Immature natural killer cell (primary cell): ENCODE measurements around the gene PDGFB. TPM values are rescaled to one million over a fixed set of nuclear protein-coding genes. Genes with fewer than 3 reads are reported as not detected.

Source experiments
- DNase-seq, 3 donors: peaks; one replicate each; pipeline ENCODE4 v3.0.0; 2022; ENCODE audit warnings: mixed read lengths in 1 of 3
- H3K27ac Mint-ChIP-seq, 6 donors: one replicate each; pipeline ENCODE4 v1.8.0; 2020; ENCODE audit warnings: mixed read lengths in 6 of 6, mild to moderate bottlenecking in 5 of 6, inconsistent platforms in 4 of 6, moderate library complexity in 3 of 6
- H3K27me3 Mint-ChIP-seq, 3 donors: one replicate each; pipeline ENCODE4 v1.8.0; 2020 to 2021; ENCODE audit warnings: low read depth in 3 of 3, mild to moderate bottlenecking in 3 of 3, mixed read lengths in 3 of 3, moderate library complexity in 3 of 3, inconsistent platforms in 1 of 3
- H3K36me3 Mint-ChIP-seq, 3 donors: one replicate each; pipeline ENCODE4 v1.8.0; 2020; ENCODE audit warnings: mixed read lengths in 3 of 3, inconsistent platforms in 2 of 3, mild to moderate bottlenecking in 2 of 3
- H3K4me1 Mint-ChIP-seq, 2 donors: one replicate each; pipeline ENCODE4 v1.8.0; 2020; ENCODE audit warnings: inconsistent platforms in 2 of 2, mild to moderate bottlenecking in 2 of 2, mixed read lengths in 2 of 2, moderate library complexity in 1 of 2
- H3K4me3 Mint-ChIP-seq, 5 donors: one replicate each; pipeline ENCODE4 v1.8.0; 2020; ENCODE audit warnings: mild to moderate bottlenecking in 5 of 5, mixed read lengths in 5 of 5, inconsistent platforms in 3 of 5, moderate library complexity in 3 of 5
- H3K9me3 Mint-ChIP-seq, 6 donors: one replicate each; pipeline ENCODE4 v1.8.0; 2020; ENCODE audit warnings: mild to moderate bottlenecking in 6 of 6, mixed read lengths in 6 of 6, inconsistent platforms in 4 of 6, moderate library complexity in 3 of 6
- polyA plus RNA-seq, 3 donors: library from polyadenylated mRNA; unstranded; fragments of 300-500 nt; fragmentation: Illumina TruSeq; gene quantifications; one replicate each; pipeline ENCODE4 v1.2.3, GENCODE V29; 2021

PDGFB gene
- polyA plus RNA-seq, 3 donors from 2014 or later: 0.58 to 0.61 TPM; not detected in 1

DNA sequence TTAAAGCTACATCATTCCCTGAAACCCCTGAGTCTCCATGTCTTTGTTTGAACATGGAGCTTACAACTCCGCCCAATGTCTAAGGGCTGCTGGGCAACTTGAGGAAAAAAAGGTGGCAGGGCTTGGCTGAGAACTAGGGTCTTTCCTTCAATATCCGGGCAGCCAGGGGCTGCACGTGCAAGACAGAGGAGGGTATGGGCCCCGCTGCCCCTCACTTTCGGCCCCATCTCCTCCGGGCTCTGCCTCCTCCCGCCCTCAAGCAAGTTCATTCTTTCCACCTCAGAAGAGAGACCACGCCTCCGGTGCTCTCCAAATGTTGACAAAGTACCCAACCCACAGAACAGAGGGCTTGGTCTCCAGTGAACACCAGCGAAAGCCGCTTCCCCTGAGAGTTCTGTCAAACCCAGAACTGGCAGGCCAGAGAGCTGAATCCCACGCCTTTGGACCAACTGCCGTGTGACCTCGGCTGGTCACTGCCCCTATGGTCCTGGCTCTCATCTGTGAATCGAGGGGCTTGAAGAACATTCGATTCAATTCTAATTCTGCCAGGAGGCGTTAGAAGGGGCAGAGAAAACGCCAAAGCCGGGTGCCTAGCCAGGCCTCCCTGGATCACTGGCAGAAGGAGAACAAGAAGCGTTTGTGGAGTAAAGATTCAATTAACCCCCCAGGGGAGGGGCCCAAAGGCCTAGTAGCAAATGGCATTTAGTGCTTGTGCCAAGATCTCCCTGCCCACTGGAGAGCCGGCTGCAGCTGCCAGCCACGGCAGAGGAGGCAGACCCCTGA, 7.3 kb downstream of the PDGFB start:
- Mint-ChIP-seq H3K27ac (peak overlapping the region in 2 of 6 donors; percentile 34 to 49), H3K4me3 (peak overlapping the region; percentile 46 to 83 (median 64)), H3K4me1 (peaks cover 53 to 59% of the 10 kb centered on the region in 2 donors), H3K9me3 (no peaks in the 10 kb centered on the region), H3K36me3 (no peaks in the 10 kb centered on the region), H3K27me3 (peaks cover 26 to 40% (median 32%) of the 10 kb centered on the region in 3 donors)
- DNase-seq: no peak

DNA sequence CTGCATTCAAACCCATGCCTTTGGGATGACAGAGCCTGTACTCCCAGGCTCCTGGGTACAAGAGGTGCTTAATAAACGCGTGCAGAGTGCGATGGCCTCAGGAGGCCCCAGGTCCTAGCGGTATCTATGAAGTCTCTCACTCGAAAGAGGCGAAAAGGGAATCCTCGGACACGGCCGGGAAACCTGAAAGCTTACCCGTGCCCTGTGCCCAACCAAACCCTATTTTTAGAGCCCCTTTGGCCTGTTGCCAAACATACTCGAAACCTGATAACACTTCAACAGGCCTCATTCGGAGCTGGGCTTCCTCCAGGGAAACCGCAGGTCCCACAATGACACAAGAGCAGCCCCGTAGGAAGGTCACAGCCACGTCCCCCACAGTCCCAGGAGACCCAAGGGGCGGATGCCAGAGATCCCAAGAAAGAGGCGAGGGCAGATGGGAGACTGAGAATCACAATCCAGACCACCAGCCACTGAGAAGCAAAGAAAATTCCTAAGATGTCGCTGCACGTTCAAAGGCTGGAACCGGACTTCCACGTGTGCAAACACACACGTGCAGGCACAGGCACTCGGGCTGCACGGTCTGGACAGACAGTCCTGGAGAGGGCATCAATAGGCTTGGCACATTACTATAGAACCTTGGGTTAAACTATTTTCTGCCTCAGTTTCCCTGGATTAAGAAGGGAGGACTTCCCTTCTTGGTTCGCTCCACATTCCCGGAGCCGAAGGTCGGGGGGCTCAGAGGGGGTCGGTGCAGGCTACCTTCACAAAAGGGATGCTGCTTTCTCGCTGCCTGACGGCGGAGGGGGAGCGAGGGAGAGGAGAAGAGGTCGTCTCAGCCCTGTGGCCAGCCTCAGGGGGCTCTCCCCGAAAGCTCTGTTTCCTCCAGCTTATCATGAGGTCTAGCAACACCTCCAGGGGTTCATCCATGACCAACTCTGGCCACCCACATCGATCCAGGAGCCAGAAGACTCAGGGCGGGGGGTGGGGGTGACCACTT, 8.2 kb downstream of the PDGFB start:
- peaks cover 50 to 56% of the 10 kb centered on the region in 2 donors for H3K4me1 Mint-ChIP-seq
- H3K27me3 Mint-ChIP-seq: peaks cover 24 to 44% (median 30%) of the 10 kb centered on the region in 3 donors
- H3K9me3 Mint-ChIP-seq: no peaks in the 10 kb centered on the region
- peak; percentile 81 to 82 (median 82) for DNase-seq
- H3K27ac Mint-ChIP-seq: peak overlapping the region in 5 of 6 donors; percentile 40 to 92 (median 68)
- H3K4me3 Mint-ChIP-seq: peak overlapping the region; percentile 65 to 84 (median 80)
- peaks cover 0 to 3% (median 0%) of the 10 kb centered on the region in 3 donors for H3K36me3 Mint-ChIP-seq

DNA sequence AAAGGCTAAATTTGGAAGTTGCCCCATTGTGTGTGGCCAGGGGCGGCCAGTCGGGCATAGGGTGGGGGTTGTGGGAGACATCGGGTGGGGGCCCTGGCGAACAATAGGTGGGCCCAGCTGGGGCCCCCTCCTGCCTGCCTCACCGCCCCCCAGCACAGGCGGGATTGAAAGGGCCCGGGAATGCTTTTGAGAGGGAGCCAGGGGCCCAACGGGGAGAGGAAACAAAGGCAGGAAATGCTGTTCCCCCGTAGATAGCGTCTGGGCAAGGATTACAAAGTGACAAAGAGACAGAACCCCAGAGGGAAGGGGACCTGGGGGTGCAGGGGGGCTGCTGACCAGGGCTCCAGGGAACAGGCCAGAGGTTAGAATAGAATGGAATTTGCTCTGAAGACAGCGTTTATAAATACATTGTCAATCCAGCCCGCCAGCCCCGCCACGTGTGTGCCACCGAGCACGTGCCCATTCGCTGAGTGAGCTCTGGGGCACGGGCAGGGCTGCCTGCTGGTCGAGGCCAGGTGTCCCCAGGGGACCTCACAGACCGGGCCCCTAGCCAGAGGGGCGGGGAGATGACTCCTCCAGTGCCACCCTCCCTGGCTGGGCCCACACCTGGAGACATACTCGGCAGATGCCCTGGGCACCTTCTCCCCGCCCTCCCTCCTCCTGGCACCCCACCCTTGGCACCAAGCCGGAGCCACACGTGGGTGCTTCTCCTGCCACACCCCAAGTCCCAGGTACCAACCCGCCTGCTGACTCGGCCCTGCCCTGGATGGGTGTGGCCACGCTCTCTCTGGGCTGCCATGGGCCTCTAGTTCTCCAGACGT, 9.7 kb downstream of the PDGFB start:
- Mint-ChIP-seq H3K27me3 (peaks cover 21 to 38% (median 26%) of the 10 kb centered on the region in 3 donors), H3K4me1 (peaks cover 42 to 49% of the 10 kb centered on the region in 2 donors), H3K27ac (peak overlapping the region in 1 of 6 donors; percentile 76), H3K4me3 (peak overlapping the region in 4 of 5 donors; percentile 33 to 84 (median 82)), H3K9me3 (no peaks in the 10 kb centered on the region), H3K36me3 (peaks cover 0 to 3% (median 0%) of the 10 kb centered on the region in 3 donors)
- DNase-seq: no peak

DNA sequence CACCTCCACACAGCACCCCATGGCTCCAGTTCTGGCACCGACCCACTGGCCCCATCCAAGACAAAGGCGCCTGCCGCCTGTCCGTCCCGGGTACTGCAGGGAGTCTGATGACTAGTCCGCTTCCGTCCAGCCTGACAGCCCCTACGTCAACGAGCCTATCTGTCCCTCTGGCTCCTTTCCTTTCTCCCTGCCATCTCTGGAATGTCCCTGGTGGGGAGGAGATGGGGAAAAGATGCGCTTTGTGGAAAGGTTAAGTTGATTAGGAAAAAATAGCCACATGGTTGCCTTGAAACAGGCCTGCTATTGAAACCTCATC, 10.4 kb downstream of the PDGFB start:
- no peaks in the 10 kb centered on the region for H3K9me3 Mint-ChIP-seq
- peaks cover 42 to 47% of the 10 kb centered on the region in 2 donors for H3K4me1 Mint-ChIP-seq
- peak overlapping the region in 2 of 5 donors; percentile 14 to 21 for H3K4me3 Mint-ChIP-seq
- no peak for DNase-seq
- H3K27me3 Mint-ChIP-seq: peaks cover 21 to 38% (median 29%) of the 10 kb centered on the region in 3 donors
- no peak overlapping the region for H3K27ac Mint-ChIP-seq
- peaks cover 0 to 3% (median 0%) of the 10 kb centered on the region in 3 donors for H3K36me3 Mint-ChIP-seq

DNA sequence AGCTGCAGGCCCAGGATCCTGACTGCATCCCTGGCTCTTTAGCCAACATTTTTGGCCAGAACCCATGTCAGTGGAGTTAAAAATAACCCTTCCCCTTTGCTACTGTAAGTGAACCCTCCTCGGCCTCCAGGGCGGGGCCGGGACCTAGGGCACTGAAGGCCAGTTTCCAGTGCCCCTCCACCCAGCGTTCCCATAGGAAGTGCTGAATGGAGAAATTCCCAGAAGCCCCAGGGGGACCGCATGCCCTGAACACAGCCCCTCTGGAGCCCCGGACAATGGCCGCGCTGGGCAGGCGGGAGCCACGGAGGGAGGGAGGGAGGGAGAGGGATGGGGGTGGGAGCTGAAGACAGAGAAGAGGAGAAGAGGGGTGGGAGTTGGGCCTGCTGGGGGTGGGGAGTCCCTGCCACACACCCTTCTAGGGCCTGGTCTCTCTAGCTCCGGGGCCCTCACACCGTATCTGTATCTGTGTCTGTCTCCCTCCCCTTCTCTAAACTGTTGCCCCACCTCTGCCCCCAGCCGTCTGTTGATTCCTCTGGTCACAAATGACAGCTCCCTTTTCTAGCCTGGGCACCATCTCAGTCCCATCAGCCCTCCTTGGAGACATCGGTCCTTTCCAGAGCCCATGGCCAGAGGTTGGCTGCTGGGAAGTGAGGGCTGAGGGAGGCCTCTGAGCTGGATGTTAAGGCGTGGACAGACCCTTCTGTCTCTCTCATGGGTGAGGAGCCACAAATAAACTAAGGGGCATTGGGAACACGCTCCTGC, 10.9 kb downstream of the PDGFB start:
- Mint-ChIP-seq H3K4me1 (peaks cover 41 to 47% of the 10 kb centered on the region in 2 donors), H3K4me3 (no peak overlapping the region), H3K27ac (no peak overlapping the region), H3K27me3 (peaks cover 25 to 41% (median 31%) of the 10 kb centered on the region in 3 donors), H3K36me3 (peaks cover 0 to 3% (median 0%) of the 10 kb centered on the region in 3 donors), H3K9me3 (no peaks in the 10 kb centered on the region)
- DNase-seq: no peak

DNA sequence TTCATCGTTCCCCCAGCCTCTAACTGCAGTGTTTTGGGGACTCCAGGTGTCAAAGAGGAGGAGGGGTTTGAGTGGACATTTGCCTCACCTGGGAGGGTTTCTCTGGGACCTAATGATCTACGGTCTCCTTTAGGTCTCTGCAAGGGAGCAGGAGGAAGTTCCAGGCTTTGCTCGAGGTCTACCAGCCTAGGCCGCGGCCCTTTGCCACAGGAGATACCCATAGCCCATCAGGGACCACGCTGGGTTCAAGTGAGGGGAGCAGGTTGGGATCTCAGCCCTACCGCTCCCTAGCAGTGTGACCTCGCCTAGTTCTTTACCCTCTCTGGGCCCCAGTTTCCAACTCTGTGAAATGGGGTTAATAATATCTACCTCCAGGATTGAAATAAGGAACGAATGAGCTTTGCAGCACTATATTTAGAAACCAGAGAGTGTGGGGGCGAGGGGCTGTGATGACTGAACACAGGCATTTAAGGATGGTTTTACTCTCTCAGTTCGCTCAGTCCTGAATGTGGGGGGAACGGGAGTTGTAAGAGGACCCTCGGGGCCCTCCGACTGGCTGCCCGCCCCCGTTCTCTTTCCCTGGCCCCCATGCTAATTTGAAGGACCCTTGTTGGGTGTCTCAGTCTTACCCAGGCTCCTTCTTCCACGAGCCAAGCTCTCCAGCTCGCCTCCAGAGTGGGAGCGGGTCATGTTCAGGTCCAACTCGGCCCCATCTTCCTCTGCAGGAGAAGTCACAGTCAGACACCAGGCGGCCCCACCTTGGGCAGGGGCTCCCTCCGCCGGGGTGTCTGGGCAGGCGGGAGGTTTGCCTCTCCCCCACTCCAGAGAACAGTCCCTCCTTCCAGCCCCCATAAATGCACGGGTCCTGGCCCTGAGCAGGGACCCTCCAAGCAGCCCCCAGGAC, 11.7 kb downstream of the PDGFB start:
- H3K4me1 Mint-ChIP-seq: peaks cover 39 to 42% of the 10 kb centered on the region in 2 donors
- peaks cover 26 to 41% (median 31%) of the 10 kb centered on the region in 3 donors for H3K27me3 Mint-ChIP-seq
- peaks cover 0 to 3% (median 0%) of the 10 kb centered on the region in 3 donors for H3K36me3 Mint-ChIP-seq
- no peak overlapping the region for H3K27ac Mint-ChIP-seq
- H3K4me3 Mint-ChIP-seq: no peak overlapping the region
- no peaks in the 10 kb centered on the region for H3K9me3 Mint-ChIP-seq
- DNase-seq: no peak

DNA sequence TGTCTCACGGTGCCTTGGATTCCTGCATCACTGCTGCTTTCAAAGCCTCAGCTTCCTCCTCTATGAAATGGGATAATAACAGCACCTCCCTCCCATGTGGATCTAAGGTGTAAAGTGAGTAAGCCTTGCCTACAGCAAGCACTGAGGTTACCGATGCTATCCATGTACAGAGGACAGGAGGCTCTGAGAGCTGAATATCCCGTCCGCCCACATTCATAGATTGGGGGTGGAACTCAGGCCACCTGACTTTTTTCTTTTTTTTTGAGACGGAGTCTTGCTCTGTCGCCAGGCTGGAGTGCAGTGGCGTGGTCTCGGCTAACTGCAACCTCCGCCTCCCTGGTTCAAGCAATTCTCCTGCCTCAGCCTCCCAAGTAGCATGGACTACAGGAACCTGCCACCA, 12.5 kb downstream of the PDGFB start:
- peaks cover 23 to 35% (median 31%) of the 10 kb centered on the region in 3 donors for H3K27me3 Mint-ChIP-seq
- no peak for DNase-seq
- H3K27ac Mint-ChIP-seq: no peak overlapping the region
- H3K4me3 Mint-ChIP-seq: no peak overlapping the region
- H3K36me3 Mint-ChIP-seq: peaks cover 0 to 3% (median 0%) of the 10 kb centered on the region in 3 donors
- no peaks in the 10 kb centered on the region for H3K9me3 Mint-ChIP-seq
- peaks cover 33 to 34% of the 10 kb centered on the region in 2 donors for H3K4me1 Mint-ChIP-seq

DNA sequence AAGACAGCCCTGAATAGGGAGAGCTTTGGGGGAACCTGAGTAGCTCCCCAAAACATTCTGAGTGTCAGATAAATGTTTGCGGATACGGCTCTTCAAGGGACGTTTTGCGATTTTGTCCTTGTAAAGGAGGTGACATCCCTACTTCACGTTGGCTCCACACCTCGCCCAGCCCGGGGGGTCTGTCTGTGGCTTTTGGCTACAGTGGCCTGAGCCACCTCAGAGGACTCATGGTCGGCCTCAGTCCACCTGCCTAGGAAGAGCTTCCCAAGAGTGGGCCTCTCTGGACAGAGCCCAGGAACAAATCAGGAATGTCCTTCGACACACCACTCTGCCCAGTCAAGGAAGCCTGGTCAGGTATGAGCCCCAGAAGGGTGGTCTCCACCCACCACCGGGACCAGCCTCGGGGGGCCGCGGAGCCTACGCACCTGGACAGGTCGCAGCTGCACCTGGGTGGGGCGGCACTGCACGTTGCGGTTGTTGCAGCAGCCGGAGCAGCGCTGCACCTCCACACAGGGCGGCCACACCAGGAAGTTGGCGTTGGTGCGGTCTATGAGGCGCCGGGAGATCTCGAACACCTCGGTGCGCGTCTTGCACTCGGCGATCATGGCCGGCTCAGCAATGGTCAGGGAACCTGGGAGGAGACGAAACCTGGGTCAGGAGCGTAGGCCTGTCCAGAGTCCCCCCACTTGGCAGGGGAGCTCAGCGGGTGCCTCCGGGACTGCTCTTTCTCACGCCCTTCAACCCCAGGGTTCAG, 13.4 kb downstream of the PDGFB start:
- Mint-ChIP-seq H3K4me1 (peaks cover 24 to 25% of the 10 kb centered on the region in 2 donors), H3K4me3 (no peak overlapping the region), H3K27ac (no peak overlapping the region), H3K36me3 (peaks cover 0 to 3% (median 0%) of the 10 kb centered on the region in 3 donors), H3K9me3 (no peaks in the 10 kb centered on the region), H3K27me3 (peaks cover 19 to 30% (median 25%) of the 10 kb centered on the region in 3 donors)
- no peak for DNase-seq

DNA sequence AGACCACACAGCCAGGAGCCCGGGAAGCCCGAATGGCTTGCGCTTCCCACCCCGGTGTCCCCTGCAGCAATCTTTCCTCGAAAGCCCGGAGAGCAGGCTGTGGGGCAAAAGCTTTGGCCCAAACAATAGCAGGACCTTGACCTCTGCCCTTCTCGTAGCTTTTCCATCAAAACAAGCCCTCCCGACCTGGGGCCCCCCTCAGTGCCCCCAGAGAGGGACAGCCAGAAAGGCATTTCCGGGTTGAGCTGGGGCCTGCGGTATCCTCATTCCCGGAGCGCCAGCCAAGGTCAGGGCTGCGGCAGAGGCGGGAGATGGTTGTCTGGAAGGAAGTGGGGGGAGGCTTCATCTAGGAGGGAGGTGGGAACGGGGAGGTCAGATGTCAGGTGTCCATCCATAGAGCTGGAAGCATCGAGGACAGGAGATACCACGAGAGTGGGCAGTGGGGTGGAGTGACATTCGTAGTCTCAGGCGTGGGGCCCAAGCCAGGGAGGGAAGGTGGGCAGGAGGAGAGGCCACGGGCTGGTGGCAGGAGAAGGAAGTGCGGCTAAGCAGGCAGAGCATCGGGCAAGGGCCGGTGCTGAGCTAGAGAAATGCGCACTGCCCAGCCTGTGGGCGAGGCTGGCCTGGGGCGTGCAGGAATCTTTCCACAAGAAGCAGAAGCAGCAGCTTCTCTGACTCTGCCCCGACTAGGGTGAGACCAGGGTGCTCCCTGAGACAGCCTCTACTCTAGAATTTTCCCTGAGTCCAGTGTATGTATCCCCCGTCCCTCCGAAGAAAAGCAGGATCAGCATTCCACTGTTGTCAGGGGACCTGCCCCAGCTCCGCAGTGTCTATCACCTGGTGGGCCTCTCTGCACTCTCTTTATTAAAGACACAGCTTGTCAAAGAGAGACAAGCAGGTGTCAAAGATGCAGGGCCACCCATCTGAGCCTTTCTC, 14.3 kb downstream of the PDGFB start:
- peaks cover 0 to 3% (median 0%) of the 10 kb centered on the region in 3 donors for H3K36me3 Mint-ChIP-seq
- no peak for DNase-seq
- peaks cover 14 to 26% (median 16%) of the 10 kb centered on the region in 3 donors for H3K27me3 Mint-ChIP-seq
- H3K27ac Mint-ChIP-seq: no peak overlapping the region
- H3K4me1 Mint-ChIP-seq: peaks cover 16 to 17% of the 10 kb centered on the region in 2 donors
- H3K9me3 Mint-ChIP-seq: no peaks in the 10 kb centered on the region
- peak overlapping the region in 1 of 5 donors; percentile 40 for H3K4me3 Mint-ChIP-seq

DNA sequence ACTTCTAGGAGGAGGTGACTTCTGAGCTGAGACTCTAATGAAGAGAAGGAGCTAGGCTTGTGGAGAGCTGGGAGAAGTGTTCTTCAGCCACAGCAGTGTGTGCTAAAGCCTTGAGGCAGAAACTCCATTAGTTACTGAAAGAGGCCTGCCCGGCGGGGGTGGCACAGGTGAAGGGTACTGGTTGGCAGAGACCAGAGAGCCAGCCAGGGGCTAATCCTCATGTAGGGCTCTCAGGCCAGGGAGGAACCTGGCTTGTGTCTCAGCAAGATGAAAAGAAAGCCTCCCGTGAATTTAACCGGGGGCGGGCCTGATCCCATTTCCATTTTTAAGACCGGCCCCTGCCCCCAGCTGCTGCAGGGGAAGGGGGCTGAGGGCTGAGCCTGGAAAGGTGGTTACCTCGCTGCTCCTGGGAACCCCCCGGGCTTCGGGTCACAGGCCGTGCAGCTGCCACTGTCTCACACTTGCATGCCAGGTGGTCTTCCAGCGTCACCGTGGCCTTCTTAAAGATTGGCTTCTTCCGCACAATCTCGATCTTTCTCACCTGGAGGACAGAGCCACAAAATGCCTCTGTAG, 15.0 kb downstream of the PDGFB start:
- DNase-seq: no peak
- peaks cover 11% of the 10 kb centered on the region in 2 donors for H3K4me1 Mint-ChIP-seq
- peak overlapping the region in 1 of 6 donors; percentile 15 for H3K27ac Mint-ChIP-seq
- H3K36me3 Mint-ChIP-seq: peaks cover 0 to 3% (median 0%) of the 10 kb centered on the region in 3 donors
- H3K27me3 Mint-ChIP-seq: peaks cover 12 to 23% (median 14%) of the 10 kb centered on the region in 3 donors
- H3K4me3 Mint-ChIP-seq: no peak overlapping the region
- no peaks in the 10 kb centered on the region for H3K9me3 Mint-ChIP-seq
